Germinal center (tissue), 1 donor: ENCODE results near the gene MTHFD1L.
"Not testable (repeated sequence)": the region's sequence is repeated elsewhere in the genome, so short reads cannot be mapped to it uniquely, and the experiment has no call there.

Source experiments
- DNase-seq: peaks from one replicate; pipeline ENCODE4 v3.0.0; 2012; ENCODE audit warnings: mixed read lengths, low spot score

MTHFD1L gene

DNA sequence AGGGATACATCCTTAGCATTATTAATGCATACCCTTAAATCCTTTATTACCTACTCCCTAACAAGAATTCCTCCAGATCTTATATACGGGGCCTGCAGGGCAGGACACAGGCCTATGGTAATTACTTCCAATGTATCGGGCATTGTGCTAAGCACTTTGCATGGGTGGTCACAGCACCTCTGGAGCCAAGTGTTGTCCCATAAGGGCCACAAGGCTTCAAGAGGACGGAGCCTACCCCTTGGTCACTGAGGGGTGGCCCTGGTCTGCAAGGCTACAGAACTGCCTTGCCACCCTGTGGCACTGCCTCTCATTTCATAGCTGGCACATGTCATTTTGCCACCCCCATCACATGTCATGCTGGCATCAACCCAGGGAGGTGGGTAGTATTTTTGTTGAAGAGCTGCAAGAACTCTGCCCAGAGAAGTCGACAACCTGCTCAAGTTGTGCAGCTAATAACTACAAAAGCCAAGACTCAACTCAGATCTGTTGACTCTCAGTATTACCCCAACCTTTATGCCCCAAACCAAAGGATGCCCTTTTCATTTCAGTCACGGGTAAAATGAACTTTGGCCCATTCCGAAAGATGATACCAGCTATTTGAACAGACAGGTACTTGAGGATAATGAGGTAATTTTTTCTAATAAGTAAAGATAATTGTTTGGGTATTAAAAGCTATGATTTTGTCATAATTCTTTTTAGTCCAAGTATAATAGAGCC, 230.2 kb downstream of the MTHFD1L start:
- no peak for DNase-seq

DNA sequence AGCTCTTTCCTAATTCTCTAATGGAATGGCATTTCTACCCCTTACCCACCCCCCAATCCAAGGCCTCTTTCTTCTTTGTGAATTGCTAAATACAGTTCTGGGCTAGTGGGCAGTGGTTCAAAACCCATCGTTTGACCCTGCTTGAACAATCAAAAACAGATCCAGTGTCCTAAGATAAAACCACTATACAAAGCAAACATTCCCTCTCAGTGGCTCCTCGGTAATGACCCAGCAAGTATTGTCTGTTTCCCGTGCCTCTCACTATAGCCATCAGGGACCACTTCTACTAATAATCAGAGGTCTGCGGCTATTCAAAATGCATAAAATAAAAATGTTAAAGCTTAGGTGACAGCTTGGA, 230.7 kb downstream of the MTHFD1L start:
- DNase-seq, result no peak

DNA sequence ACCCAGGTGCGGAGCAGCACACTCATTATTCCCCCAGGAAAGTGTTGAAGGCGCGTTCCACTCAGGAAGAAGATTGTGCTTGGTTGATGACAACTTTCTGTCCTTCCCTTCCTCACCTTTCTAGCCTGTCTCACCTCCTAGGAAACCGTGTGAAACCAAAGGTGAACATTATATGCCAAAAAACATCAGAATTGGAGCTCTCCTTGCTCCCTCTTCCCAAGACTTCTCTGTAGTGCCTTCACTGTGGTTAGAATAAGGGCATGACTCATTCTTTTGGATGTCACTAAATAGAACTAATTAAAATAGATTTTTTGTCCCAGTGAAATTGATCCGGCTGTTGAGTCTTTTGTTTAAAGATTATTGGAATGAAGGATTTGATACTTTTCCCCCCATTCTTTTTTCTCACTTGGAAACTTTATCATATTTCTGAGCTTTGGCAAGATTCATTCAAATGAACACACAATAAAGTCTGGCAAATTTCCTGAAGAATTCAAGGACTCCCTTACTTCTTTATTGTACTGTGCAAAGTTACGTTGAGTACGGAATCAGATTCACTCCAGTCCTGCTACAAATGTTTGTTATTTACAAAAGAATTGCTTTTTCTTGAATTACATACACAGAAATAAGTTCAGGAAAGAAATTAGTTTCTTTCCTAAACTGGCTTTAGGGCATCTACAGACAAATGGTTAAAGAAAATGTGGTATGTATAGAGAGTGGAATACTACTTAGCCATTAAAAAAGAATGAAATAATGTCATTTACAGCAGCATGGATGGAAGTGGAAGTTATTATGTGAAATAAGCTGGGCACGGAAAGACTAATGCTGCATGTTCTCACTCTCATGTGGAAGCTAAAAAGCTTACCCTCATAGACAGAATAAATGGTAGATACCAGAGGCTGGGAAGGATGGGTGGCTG, 231.4 kb downstream of the MTHFD1L start:
- no peak for DNase-seq

DNA sequence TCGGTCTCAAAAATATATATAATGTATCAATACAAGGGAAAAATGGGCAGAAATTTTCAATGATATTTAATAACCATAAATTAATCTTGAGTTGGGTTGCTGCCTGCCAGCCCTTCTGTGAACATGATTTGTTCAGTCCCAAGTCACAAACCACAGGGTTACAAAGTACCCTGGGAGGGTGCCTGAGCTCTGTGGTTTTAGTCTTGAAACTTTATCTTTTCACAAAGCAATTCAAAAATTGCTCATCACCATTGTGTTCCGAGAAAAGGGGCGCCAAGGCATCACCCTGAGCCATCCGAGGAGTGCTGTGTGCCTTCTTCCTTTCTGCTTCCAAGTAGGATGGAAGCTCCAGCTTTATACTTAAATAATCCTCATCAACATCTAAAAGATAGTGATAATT, 232.7 kb downstream of the MTHFD1L start:
- DNase-seq, result no peak

DNA sequence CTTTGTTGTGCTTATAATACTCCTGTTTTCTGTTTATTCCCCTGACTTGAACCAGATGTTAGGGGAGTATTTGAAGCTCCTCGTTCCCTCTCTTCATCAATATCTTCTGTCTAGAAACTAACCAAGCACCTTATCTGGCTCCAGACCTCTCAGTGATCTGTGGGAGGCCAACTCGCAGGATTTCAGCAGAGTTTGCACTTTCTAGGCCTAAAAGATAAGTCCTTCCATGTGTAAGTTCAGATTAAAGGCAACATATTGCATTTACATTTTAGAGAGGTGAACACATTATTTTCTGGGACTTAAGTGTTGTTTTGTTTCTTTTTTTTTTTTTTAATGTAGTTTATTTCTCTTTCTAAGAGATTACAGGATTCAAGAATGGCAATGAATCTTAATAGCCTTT, 234.8 kb downstream of the MTHFD1L start:
- DNase-seq, result no peak

DNA sequence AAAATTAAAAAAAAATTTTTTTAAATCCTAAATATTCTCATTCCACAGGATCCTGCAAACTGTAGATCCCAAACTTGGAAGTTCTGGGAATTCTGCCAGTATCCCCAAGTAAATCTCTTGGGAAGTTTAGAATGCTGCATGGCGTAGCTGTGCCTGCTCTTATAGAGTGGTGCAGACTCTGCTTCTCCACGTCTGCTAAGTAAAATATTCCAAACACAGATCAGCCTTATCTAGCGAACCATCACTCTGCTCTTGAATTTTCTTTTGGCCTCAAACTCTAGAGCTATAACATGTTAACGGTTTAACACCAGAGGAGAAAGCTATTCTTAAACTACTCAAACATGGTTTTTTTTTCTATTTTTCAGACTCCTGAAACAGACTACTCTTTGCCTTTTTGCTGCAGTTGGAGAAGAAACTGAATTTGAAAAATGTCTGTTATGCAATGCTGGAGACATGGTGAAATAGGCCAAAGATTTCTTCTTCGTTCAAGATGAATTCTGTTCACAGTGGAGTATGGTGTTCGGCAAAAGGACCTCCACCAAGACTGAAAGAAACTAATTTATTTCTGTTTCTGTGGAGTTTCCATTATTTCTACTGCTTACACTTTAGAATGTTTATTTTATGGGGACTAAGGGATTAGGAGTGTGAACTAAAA, 235.8 kb downstream of the MTHFD1L start:
- DNase-seq, result no peak

DNA sequence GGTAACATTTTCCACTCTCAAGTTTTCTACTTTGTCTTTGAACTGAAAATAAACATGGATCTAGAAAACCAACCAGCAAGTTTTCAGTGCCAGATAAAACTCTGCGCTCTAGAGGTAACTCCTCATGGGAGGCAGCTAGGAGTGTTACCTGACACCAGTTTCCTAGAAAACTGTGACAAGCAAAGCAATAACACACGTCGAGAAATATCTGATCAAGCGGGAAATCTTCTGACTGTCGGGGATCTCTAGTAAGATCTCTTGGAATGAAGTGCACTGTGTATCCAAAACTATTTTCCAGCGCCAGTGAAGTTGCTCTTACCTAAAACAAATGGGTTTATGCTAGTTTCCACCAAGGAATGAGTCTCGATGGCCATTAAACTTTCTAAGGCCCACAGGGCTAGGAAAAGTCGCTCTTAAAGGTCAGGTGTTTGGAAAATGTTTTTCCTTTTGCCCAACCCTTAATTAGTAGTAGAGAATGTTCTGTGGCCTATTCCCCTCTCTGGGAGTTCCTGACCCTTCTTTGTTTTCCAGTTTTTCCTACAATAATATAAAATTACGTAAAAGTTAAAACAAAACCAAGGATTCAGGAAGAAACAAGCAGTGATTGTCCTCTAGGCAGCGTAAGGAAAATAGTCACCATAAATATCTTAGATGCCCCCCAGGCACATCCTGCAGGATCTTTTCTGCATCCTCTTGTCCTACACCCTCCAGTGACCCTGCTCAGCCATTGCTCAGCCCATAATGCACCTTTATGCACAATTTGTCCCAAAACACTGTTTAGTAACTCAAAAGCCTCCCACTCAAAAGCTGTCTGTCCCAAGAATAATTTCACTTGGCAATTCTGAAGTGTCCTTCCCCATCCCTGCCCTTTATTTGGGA, 236.6 kb downstream of the MTHFD1L start:
- no peak for DNase-seq

DNA sequence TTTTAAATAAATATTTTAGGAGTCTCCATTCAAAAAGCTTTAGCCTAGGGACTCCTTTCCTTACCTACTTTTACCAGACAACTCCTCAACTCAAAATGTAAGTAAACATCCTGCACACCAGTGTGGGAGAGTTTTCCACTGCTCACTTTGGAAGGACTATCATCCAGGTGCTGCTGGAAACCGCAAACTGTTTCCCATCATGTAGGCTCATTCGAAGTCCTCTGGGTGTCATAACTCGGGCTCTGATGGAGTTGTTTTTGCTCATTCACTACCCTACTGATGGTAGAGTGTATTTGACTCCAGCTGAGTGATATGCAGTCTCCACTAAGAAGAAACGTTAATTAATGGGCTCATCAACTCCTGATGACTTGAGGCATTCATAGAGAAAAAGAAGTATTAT, 237.8 kb downstream of the MTHFD1L start:
- no peak for DNase-seq

DNA sequence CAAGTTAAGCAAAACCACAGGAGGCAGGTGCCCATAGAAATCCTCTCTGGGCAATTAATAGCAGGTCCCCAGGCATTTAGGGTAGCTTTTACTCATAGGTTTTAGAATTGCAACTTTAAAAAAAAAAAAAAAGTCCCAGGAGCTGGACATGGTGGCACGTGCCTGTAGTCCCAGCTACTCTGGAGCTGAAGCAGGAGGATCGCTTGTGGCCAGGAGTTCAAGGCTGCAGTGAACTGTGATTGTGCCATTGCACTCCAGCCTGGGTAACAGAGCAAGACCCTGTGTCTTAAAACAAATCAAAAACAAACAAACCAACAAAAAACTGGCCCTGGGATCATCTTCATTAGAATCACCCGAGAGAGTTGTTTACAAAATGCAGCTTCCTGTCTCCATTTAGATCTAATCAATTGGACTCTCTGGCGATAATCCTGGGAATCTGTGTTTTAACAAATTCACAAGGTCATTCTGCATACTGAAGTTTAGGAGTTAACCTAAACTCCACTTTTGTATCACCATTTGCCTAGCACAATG, 242.5 kb downstream of the MTHFD1L start:
- DNase-seq, result no peak

DNA sequence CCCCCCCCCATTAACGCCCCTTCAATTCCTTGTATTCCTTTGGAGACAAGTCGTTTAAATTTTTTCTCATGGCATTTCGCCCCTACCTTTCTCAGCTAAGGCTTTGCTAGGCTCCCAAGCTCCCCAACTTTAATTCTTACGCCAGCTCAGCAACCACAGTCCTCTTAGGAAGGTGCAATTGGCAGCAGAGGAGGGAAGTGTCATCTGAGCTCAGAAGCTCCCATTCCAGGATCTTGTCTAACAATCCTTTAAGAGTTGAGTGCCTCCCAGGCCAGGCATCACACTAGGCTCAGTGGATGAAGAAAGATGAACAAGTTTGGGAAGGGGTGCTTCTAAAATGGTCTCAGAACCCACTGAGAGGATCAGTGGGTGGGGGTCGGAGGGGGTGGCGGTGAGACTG, 243.0 kb downstream of the MTHFD1L start:
- no peak for DNase-seq

DNA sequence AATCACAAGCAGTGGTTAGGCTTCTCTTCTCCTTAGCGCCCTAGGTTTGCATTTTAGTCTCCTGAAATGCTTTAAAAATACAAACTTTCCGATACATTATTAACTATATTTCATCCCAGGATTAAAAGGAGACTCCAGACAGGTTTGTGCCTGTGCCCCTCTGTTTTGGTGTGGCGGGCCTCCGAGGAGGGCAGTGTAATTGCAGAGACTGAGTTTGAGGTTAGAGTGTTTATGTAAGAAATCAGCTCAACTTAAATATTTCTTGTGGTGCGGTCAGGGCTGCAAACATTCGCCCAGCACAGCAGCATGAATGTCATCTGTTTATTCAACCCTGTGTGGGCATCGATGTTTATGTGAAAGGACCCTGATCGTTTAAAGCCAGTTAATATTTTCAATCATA, 243.9 kb downstream of the MTHFD1L start:
- DNase-seq, result no peak

DNA sequence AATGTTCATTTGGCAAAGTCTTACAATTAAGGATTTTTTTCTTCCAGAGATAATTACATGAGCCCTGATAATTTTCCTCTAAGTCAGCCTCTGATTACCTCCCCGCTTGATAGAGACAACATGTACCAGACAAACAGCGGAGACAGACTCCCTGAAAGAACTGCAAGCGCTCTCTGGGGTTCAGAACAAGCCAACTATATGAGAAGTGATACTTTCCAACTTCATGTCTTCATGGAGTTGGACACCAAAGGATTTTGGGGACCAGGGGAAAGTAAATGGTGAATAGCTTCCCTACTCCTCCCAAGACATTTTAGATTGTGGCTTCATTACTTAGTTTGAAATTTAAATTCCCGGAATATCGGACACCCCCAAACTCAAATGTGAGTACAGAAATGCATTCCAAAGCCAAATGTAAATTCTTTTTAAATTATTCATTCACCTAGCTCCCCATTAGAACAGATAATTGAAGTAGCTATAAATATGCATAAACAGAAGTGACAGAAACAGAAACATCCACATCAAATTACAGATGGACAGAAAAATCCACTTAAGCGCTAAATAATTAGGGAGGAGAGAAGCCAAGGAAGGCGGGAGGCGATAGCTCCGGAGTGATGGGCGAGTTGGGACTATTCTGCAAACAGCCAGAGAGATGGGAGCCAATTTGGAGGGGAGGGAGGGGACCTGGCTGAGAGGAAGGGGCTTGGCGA, 244.5 kb downstream of the MTHFD1L start:
- DNase-seq, result no peak

DNA sequence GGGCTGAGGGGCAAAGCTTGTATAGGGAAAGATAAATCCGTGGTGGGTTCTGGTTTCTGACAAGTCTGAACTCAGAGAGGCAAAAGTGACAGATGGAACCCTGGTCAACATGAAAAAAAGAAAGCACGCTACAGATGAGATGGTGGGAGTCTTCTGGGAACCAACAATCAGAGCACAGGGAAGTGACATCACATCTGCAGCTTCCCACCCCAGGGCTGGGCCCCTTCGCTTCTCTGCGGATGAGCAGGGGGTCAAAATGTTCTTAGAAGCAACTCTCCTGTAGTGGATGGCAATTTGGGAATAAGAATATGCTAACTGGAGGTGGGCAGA, 245.0 kb downstream of the MTHFD1L start:
- no peak for DNase-seq

DNA sequence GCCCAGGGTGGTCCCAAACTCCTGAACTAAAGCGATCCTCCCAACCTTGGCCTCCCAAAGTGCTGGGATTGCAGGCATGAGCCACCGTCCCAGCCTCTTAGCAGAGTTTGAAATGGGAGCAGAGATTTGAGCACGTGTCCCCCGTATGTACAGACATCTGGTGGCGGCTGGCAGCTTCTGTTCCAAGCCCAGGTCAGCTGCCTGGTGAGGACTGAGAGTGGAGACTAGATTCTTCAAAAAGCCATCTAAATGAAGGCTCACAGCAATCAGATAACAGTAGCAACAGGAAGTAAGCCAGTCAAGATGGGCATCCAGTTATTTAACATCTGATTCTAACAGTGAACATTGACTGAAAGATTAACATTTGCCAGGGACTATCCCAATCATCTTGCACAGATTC, 246.2 kb downstream of the MTHFD1L start:
- no peak for DNase-seq

DNA sequence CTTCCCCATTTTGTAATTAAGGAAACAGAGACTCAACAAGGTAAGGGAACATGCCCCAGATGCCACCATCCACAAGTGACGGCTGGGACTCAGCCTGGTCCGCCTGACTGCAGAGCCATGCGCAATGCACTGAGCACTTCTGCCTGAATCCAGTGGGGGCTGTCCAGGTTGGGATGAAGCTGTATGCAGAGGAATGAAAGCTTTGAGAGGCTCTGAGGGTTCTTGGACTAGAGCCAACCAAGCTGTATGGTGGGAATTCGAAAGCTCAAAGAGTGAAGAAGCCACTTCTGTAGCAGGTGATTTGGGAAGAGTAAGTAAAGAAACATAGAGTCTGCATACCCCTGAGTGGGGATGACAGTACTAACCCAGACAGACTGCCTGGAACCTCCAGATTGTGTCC, 246.6 kb downstream of the MTHFD1L start:
- no peak for DNase-seq

DNA sequence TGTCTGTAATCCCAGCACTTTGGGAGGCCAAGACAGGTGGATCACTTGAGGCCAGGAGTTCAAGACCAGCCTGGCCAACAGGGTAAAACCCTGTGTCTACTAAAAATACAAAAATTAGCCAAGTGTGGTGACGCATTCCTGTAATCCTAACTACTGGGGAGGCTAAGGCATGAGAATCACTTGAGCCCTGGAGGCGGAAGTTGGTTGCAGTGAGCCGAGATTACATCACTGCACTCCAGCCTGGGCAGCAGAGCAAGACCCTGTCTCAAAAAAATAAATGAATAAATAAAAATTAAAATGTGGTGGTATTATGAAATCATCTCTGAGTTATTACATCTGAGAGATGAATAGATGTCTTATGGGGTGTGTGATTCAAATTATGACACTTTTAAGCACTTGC, 247.4 kb downstream of the MTHFD1L start:
- DNase-seq, result not testable (repeated sequence)

DNA sequence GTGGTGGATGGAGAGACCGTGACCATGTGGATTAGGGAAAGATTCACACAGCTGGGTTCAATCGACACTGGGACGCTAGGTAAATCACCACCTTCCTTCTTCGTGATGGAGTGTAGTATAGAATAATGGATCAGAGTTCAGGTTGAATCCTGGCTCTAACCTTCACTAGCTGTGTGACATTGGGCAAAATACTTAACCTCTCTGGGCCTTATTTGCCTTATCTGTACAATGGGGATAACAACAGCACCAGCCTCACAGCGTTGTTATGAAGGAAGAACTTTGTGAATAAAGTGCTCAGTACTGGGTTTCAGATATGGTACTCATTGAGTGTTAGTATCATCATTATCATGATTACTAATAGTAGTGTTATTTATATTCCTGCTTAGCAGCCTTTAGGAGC, 248.1 kb downstream of the MTHFD1L start:
- no peak for DNase-seq

DNA sequence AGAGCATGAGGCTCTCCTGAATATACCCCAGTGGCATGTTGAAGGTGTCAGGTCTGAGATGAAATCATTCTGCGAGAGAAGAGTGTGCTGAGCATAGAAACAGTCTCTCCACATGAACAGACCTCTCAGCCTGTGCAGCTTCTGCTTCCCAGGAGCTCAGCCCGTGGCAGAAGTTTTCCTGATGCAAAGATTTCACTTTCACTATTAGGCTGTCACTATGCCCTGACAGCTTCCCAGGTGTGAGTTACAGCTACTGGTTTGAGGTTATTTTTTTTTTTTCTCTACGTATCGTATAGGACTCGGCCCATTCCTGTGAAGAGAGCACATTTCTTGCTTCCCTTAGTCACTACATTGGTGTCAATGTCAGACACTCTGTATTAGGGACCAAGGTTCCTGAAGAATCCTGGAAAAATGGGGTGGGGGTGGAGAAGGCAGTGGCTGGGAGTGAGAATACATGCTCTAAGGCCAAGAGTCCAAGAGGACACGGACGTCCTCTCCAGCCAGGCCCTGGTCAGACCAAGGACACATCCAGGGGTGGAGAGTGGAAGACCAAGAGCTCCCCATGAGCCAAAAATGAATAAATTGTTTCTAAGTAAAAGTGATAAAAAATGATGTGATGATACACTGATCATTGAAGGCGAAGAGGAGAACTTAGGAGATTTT, 253.1 kb downstream of the MTHFD1L start:
- DNase-seq, result no peak

DNA sequence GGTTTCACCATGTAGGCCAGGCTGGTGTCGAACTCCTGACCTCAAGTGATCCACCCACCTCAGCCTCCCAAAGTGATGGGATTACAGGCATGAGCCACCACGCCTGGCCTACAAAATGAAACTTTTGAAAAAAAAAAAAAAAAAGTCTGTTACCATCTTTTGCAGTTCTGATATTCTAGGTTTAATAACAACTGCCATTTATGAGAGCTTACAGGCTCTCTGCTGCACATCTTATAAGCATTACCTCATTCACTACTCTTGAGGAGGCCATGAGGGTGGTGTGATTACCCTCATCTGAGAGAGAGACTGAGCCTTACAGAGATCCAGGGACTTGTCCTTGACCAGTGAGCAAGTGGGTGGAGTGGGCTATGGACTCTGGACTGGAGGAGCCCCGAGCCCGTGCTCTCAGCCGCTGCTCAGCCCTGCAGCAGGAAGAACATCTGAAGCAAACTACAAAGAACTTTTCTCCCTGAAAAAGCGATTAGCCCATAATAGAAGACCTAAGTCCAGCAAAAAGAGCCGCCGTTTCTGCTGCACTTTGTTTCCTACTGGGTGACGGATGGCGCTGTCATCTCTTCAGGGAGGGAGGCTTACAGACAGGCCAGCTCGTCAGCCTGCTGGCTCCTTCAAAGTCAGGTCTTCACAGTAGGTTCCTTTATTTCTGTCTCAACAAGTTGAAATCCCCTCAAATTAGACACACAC, 254.5 kb downstream of the MTHFD1L start:
- no peak for DNase-seq

DNA sequence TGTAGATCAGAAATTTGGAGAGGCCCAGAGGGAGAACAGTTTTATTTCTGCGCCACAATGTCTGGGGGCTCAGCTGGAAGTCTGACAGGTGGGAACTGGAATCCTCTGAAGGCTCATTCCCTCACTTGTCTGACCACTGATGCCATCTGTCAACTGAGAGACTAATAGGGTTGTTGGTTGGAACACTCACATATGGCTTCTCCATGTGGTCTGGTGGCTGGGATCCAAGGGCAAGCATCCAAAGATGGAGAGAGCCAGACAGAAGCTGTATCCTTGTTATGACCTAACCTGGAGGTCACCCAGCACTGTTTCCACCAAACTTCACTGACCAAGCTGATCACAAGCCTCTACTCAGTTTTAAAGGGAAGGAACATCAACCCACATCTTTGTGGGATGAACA, 256.4 kb downstream of the MTHFD1L start:
- no peak for DNase-seq
